B cell (primary cell): ENCODE results near the gene NLRX1. TPM values are rescaled to one million over a fixed set of nuclear protein-coding genes. Genes with fewer than 3 reads are reported as not detected.

Experiments
- ATAC-seq: fragments of 200-7000 bp; cut with Tn5 transposase; one replicate; pipeline ENCODE4 v1.10.0; 2021; ENCODE audit warnings: low read depth, mild to moderate bottlenecking, moderate number of reproducible peaks, moderate library complexity
- CTCF ChIA-PET: fragments of 350-600 bp; sonication (Branson Sonifier 250); formaldehyde crosslinking; loops from one replicate; lab custom pipeline; 2021; ENCODE audit warnings: antibody characterized with exemption, inconsistent platforms; lab: Charles Lee
- POLR2A ChIA-PET: fragments of 350-600 bp; sonication (Branson Sonifier 250); formaldehyde crosslinking; loops from one replicate; lab custom pipeline; 2021; ENCODE audit warnings: antibody characterized with exemption; lab: Charles Lee
- DNase-seq: peaks from one replicate; pipeline ENCODE4 v3.0.0; 2013
- H2AFZ ChIP-seq: 2 replicates; pipeline ENCODE4 v1.6.1; 2012; ENCODE audit warnings: mild to moderate bottlenecking, low read depth, low read length; ENCODE audit not compliant: insufficient read depth, poor library complexity, severe bottlenecking
- H3K27ac ChIP-seq, 2 donors: 1 replicate in 1 of 2; 2 replicates in 1 of 2; pipeline ENCODE4 v1.5.1; 2012 to 2013; ENCODE audit warnings: low read length in 2 of 2, mild to moderate bottlenecking in 2 of 2, moderate library complexity in 1 of 2
- H3K27me3 ChIP-seq, 4 experiments: fragments of 200-600 bp in 1 of 4; sonication (generic) in 1 of 4; replicated peaks in 1 of 4; 1 replicate in 2 of 4; 2 replicates in 2 of 4; pipeline versions ENCODE4 v1.6.1 to v1.7.0; 2013 to 2016; ENCODE audit warnings: low read length in 3 of 4, mild to moderate bottlenecking in 2 of 4, mixed read lengths in 1 of 4, moderate library complexity in 1 of 4; ENCODE audit not compliant: insufficient read depth in 4 of 4, control insufficient read depth in 3 of 4; ENCODE audit errors: control extremely low read depth in 1 of 4
- H3K36me3 ChIP-seq, 2 experiments: replicated peaks in 1 of 2; 1 replicate in 1 of 2; 2 replicates in 1 of 2; pipeline versions ENCODE4 v1.6.1 to v1.7.1; 2013; ENCODE audit warnings: low read length in 1 of 2; ENCODE audit not compliant: insufficient read depth in 2 of 2, control insufficient read depth in 1 of 2; ENCODE audit errors: control extremely low read depth in 1 of 2, extremely low read depth in 1 of 2
- H3K4me1 ChIP-seq, 2 donors: fragments of 200-600 bp in 1 of 2; sonication (generic) in 1 of 2; 1 replicate in 1 of 2; 2 replicates in 1 of 2; pipeline versions ENCODE4 v1.5.1 to v1.6.1; 2013 to 2017; ENCODE audit warnings: low read length in 2 of 2; ENCODE audit not compliant: control insufficient read depth in 2 of 2, insufficient read depth in 2 of 2
- H3K4me2 ChIP-seq: replicated peaks from 2 replicates; pipeline ENCODE3; 2012; ENCODE audit warnings: mild to moderate bottlenecking, low read depth, low read length; ENCODE audit not compliant: poor library complexity, severe bottlenecking
- H3K4me3 ChIP-seq, 5 experiments: fragments of 200-600 bp in 1 of 5; sonication (generic) in 1 of 5; 1 replicate in 3 of 5; 2 replicates in 2 of 5; pipeline versions ENCODE4 v1.5.1 to v1.7.0; 2011 to 2016; ENCODE audit warnings: low read length in 4 of 5, mild to moderate bottlenecking in 4 of 5, low read depth in 2 of 5, control low read depth in 1 of 5, moderate library complexity in 1 of 5; ENCODE audit not compliant: insufficient read depth in 1 of 5; ENCODE audit errors: control extremely low read depth in 1 of 5, extremely low read depth in 1 of 5
- H3K79me2 ChIP-seq: fragments of 200-600 bp; sonication (generic); one replicate; pipeline ENCODE4 v1.6.0; 2016; ENCODE audit warnings: low read length; ENCODE audit not compliant: control insufficient read depth, insufficient read depth
- H3K9ac ChIP-seq: fragments of 200-600 bp; sonication (generic); 2 replicates; pipeline ENCODE4 v1.6.1; 2017; ENCODE audit warnings: mild to moderate bottlenecking, low read length, moderate library complexity
- H3K9me3 ChIP-seq, 3 donors: one replicate each; pipeline versions ENCODE4 v1.6.1 to v1.7.1; 2013; ENCODE audit warnings: low read length in 2 of 3; ENCODE audit not compliant: control insufficient read depth in 2 of 3, insufficient read depth in 1 of 3; ENCODE audit errors: control extremely low read depth in 1 of 3
- H4K20me1 ChIP-seq: 2 replicates; pipeline ENCODE4 v1.6.0; 2012; ENCODE audit warnings: mild to moderate bottlenecking, low read length; ENCODE audit not compliant: insufficient read depth, control insufficient read depth, poor library complexity, severe bottlenecking
- H3K27ac Mint-ChIP-seq: one replicate; pipeline ENCODE4 v1.8.0; 2021; ENCODE audit warnings: mixed read lengths
- H3K27me3 Mint-ChIP-seq: one replicate; pipeline ENCODE4 v1.8.0; 2021; ENCODE audit warnings: mixed read lengths
- H3K4me1 Mint-ChIP-seq: one replicate; pipeline ENCODE4 v1.8.0; 2021; ENCODE audit warnings: mixed read lengths
- H3K4me3 Mint-ChIP-seq: one replicate; pipeline ENCODE4 v1.8.0; 2021; ENCODE audit warnings: mixed read lengths
- H3K9me3 Mint-ChIP-seq: one replicate; pipeline ENCODE4 v1.8.0; 2022; ENCODE audit warnings: mixed read lengths; ENCODE audit not compliant: insufficient read depth
- CTCF ChIP-seq: fragments of 200-600 bp; IDR thresholded peaks from one replicate; pipeline ENCODE4 v1.8.0; 2022; ENCODE audit warnings: antibody characterized with exemption, mild to moderate bottlenecking
- EZH2 ChIP-seq: IDR thresholded peaks from 2 replicates; pipeline ENCODE4 v1.6.1; 2012; ENCODE audit warnings: borderline replicate concordance, low read depth, mild to moderate bottlenecking, moderate library complexity, low read length; ENCODE audit not compliant: insufficient read depth, poor library complexity, severe bottlenecking
- WGBS: methylation state at CpG from one replicate; pipeline ENCODE4 v1.1.5; 2013; ENCODE audit warnings: missing lambda C conversion rate; ENCODE audit not compliant: insufficient coverage; 5-methylcytosine and 5-hydroxymethylcytosine counted together
- intact Hi-C: fragments of 100-400 bp; cut with micrococcal nuclease; formaldehyde crosslinking; loops from one replicate; pipeline ENCODE4 v1.10.0; 2022
- polyA plus RNA-seq: library from polyadenylated mRNA; depleted of rRNA; stranded (reverse); fragments of >200 nt; gene quantifications from 2 replicates; pipeline ENCODE4 v1.2.3, GENCODE V29; 2012
- total RNA-seq, 2 donors: library from RNA; stranded (reverse); fragments of 120-200 nt in 1 of 2; gene quantifications; 1 replicate in 1 of 2; 2 replicates in 1 of 2; pipeline versions ENCODE4 v1.2.3 to v1.2.4, GENCODE V29; 2013 to 2022

The NLRX1 gene
- total and polyA plus RNA-seq, 2 donors (not counting 1 experiment from before 2014, with no cell fraction given): 6.3 to 10.4 TPM

GRCh38 chr11:119172513-119172912 is 4.0 kb downstream of the NLRX1 start:
- DNase-seq (no peak), ATAC-seq (no peak)
- Mint-ChIP-seq H3K27me3 (no peaks in the 10 kb centered on the region), H3K4me1 (peaks cover 4% of the 10 kb centered on the region), H3K9me3 (no peaks in the 10 kb centered on the region), H3K4me3 (no peak overlapping the region), H3K27ac (no peak overlapping the region)
- H3K9me3 ChIP-seq: no peaks in the 10 kb centered on the region
- no peak overlapping the region for H2AFZ ChIP-seq
- H3K79me2 ChIP-seq: no peaks in the 10 kb centered on the region
- POLR2A ChIA-PET: no interaction called here
- intact Hi-C loops: no loop called here
- CTCF ChIA-PET: interaction anchor here (0.7 to 1.3 kb wide), 2 partner anchors 17 to 151 kb away, joined by 3 read pairs; no protein-coding TSS in a partner anchor
- H3K27me3 ChIP-seq: no peaks in the 10 kb centered on the region
- H3K4me3 ChIP-seq: no peak overlapping the region
- no peak overlapping the region for H3K9ac ChIP-seq
- H3K4me2 ChIP-seq: no peak overlapping the region
- TF ChIP-seq EZH2: no peak
- TF ChIP-seq CTCF: no peak
- WGBS: 89% methylated on average over 1 of the region's 2 CpGs
- H3K4me1 ChIP-seq: peaks cover 5 to 12% of the 10 kb centered on the region in 2 donors
- H3K27ac ChIP-seq: no peak overlapping the region
- H4K20me1 ChIP-seq: no peaks in the 10 kb centered on the region
- peaks cover 0 to 5% of the 10 kb centered on the region in 2 experiments for H3K36me3 ChIP-seq

- POLR2A ChIA-PET: no interaction called here
- H3K4me3 Mint-ChIP-seq: no peak overlapping the region
- H3K4me3 ChIP-seq: no peak overlapping the region
- no peaks in the 10 kb centered on the region for H3K79me2 ChIP-seq
- H4K20me1 ChIP-seq: no peaks in the 10 kb centered on the region
- DNase-seq (no peak), ATAC-seq (no peak)
- H3K27ac Mint-ChIP-seq: no peak overlapping the region
- CTCF ChIA-PET: no interaction called here
- WGBS: over 99% methylated on average over 19 of the region's 21 CpGs
- no peak overlapping the region for H3K9ac ChIP-seq
- H3K4me2 ChIP-seq: no peak overlapping the region
- peaks cover 0 to 5% of the 10 kb centered on the region in 2 experiments for H3K36me3 ChIP-seq
- H3K4me1 ChIP-seq: peaks cover 5 to 8% of the 10 kb centered on the region in 2 donors
- TF ChIP-seq EZH2: no peak
- TF ChIP-seq CTCF: no peak
- H3K27me3 ChIP-seq: no peaks in the 10 kb centered on the region
- H3K9me3 ChIP-seq: no peaks in the 10 kb centered on the region
- H3K9me3 Mint-ChIP-seq: no peaks in the 10 kb centered on the region
- H3K27me3 Mint-ChIP-seq: no peaks in the 10 kb centered on the region
- no peak overlapping the region for H3K27ac ChIP-seq
- intact Hi-C loops: no loop called here
- H3K4me1 Mint-ChIP-seq: peaks cover 4% of the 10 kb centered on the region
- H2AFZ ChIP-seq: no peak overlapping the region
Observed at GRCh38 chr11:119173453-119173852, 4.9 kb downstream of the NLRX1 start.
